ENCODE results near the gene DIAPH2. TPM values are rescaled to one million over a fixed set of nuclear protein-coding genes. Genes with fewer than 3 reads are reported as not detected.

The DIAPH2 gene
- total RNA-seq, 1 donor from 2014 or later, result 12.3 TPM

GRCh38 chrX:97159916-97160800 lies 475.5 kb downstream of the DIAPH2 start:
- Histone ChIP-seq H3K4me3 (ENCODE audit: low read depth, low read length) (no peak overlapping the region), H3K36me3 (ENCODE audit: control insufficient read depth, insufficient read depth, low read length) (no peaks in the 10 kb centered on the region), H3K27me3 (ENCODE audit: control insufficient read depth, insufficient read depth, low read length) (no peaks in the 10 kb centered on the region)
- TF ChIP-seq CTCF (IDR thresholded peaks at IDR 0.05; ENCODE audit: insufficient read depth, low read length, poor library complexity, severe bottlenecking), result no peak
- DNase-seq (ENCODE audit: low read depth), result no peak

- DNase-seq (ENCODE audit: low read depth), result no peak
- H3K27me3 ChIP-seq (ENCODE audit: control insufficient read depth, insufficient read depth, low read length), result no peaks in the 10 kb centered on the region
Observed at GRCh38 chrX:97167333-97167732, 482.7 kb downstream of the DIAPH2 start.

GRCh38 chrX:97168646-97169045 lies 484.0 kb downstream of the DIAPH2 start:
- Histone ChIP-seq H3K36me3 (ENCODE audit: control insufficient read depth, insufficient read depth, low read length) (no peaks in the 10 kb centered on the region), H3K27me3 (ENCODE audit: control insufficient read depth, insufficient read depth, low read length) (no peaks in the 10 kb centered on the region), H3K4me3 (ENCODE audit: low read depth, low read length) (no peak overlapping the region)
- DNase-seq (ENCODE audit: low read depth), result no peak
- no peak for TF ChIP-seq CTCF (IDR thresholded peaks at IDR 0.05; ENCODE audit: insufficient read depth, low read length, poor library complexity, severe bottlenecking)

More at GRCh38 chrX:97167333-97167732, 482.7 kb downstream of the DIAPH2 start:
- Histone ChIP-seq H3K4me3 (ENCODE audit: low read depth, low read length) (no peak overlapping the region), H3K36me3 (ENCODE audit: control insufficient read depth, insufficient read depth, low read length) (no peaks in the 10 kb centered on the region)
- TF ChIP-seq CTCF (IDR thresholded peaks at IDR 0.05; ENCODE audit: insufficient read depth, low read length, poor library complexity, severe bottlenecking), result no peak

GRCh38 chrX:97175147-97175546 lies 490.5 kb downstream of the DIAPH2 start:
- DNase-seq (ENCODE audit: low read depth), result no peak
- no peaks in the 10 kb centered on the region for H3K36me3 ChIP-seq (ENCODE audit: control insufficient read depth, insufficient read depth, low read length)

GRCh38 chrX:97189668-97190067 lies 505.0 kb downstream of the DIAPH2 start:
- no peak overlapping the region for H3K4me3 ChIP-seq (ENCODE audit: low read depth, low read length)
- H3K36me3 ChIP-seq (ENCODE audit: control insufficient read depth, insufficient read depth, low read length), result no peaks in the 10 kb centered on the region
- TF ChIP-seq CTCF (IDR thresholded peaks at IDR 0.05; ENCODE audit: insufficient read depth, low read length, poor library complexity, severe bottlenecking), result no peak
- no peaks in the 10 kb centered on the region for H3K27me3 ChIP-seq (ENCODE audit: control insufficient read depth, insufficient read depth, low read length)
- no peak for DNase-seq (ENCODE audit: low read depth)

More at GRCh38 chrX:97175147-97175546, 490.5 kb downstream of the DIAPH2 start:
- no peak for TF ChIP-seq CTCF (IDR thresholded peaks at IDR 0.05; ENCODE audit: insufficient read depth, low read length, poor library complexity, severe bottlenecking)
- Histone ChIP-seq H3K27me3 (ENCODE audit: control insufficient read depth, insufficient read depth, low read length) (no peaks in the 10 kb centered on the region), H3K4me3 (ENCODE audit: low read depth, low read length) (no peak overlapping the region)
